HG02981 (cell line): ENCODE measurements around the gene ZC3H6.

Source experiments
- ATAC-seq: cut with Tn5 transposase; IDR thresholded peaks from one replicate; pipeline ENCODE4 v1.9.1; 2021; ENCODE audit warnings: mild to moderate bottlenecking, moderate library complexity; ENCODE audit not compliant: unreplicated experiment

The ZC3H6 gene, protein sequence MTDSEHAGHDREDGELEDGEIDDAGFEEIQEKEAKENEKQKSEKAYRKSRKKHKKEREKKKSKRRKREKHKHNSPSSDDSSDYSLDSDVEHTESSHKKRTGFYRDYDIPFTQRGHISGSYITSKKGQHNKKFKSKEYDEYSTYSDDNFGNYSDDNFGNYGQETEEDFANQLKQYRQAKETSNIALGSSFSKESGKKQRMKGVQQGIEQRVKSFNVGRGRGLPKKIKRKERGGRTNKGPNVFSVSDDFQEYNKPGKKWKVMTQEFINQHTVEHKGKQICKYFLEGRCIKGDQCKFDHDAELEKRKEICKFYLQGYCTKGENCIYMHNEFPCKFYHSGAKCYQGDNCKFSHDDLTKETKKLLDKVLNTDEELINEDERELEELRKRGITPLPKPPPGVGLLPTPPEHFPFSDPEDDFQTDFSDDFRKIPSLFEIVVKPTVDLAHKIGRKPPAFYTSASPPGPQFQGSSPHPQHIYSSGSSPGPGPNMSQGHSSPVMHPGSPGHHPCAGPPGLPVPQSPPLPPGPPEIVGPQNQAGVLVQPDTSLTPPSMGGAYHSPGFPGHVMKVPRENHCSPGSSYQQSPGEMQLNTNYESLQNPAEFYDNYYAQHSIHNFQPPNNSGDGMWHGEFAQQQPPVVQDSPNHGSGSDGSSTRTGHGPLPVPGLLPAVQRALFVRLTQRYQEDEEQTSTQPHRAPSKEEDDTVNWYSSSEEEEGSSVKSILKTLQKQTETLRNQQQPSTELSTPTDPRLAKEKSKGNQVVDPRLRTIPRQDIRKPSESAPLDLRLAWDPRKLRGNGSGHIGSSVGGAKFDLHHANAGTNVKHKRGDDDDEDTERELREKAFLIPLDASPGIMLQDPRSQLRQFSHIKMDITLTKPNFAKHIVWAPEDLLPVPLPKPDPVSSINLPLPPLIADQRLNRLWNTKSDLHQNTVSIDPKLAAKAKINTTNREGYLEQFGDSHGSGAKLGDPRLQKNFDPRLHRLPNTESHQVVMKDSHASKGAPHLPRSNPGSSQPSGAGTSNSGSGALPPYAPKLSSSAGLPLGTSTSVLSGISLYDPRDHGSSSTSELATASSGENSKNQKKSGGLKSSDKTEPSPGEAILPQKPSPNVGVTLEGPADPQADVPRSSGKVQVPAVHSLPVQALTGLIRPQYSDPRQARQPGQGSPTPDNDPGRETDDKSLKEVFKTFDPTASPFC

DNA sequence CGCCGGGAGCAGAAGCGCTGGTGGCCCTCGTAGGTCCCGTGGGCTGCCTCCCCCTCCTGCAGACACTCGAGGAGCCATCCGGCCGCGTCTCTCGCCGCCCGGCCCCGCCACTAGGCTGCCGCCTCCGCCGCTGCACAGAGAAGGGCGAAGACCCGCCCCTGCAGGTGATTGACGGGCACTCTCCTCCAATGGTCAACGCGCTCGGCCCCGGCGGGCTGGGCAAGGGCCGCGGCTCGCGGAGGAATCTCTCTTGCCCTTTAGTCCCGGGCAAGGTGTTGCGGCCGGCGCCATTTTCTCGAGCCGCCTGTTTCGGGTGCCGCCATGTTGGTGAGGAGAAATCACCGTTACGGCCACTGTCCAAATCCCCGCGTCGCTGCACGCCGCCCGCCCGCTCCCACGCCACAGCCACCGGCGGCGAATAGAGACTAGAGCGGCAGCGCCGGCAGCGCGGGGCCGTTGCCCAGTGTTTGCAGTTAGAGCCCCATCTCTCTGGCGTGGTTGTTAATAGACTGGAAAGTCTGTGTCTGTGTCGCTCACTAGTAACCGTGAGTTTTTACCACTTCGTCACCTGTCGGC is at the start of gene ZC3H6:
TSS of gene ZC3H6 (plus strand) at position 287 of the 576 bp plus-strand sequence. CDS start 398 bp downstream, outside the sequence.
- peak; percentile 97 for ATAC-seq

DNA sequence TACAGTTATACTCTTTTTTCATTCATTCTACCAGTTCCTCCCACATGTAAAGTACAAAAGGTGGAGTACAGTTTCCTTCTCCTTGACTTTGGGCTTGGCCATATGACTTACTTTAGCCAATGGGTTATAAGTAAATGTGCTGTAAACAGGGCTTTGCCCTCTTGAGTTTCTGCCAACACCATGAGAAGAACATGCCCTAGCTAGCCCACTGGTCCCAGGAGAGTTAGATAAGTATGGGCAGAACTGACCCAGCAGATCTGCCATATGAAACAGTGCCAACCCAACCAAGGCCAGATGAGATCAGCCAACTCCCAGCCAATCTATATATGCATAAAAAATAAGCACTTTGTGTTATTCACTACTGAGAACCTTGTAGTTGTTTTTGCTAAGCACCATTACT is 46.0 kb upstream of the ZC3H6 start:
- ATAC-seq, result no peak

DNA sequence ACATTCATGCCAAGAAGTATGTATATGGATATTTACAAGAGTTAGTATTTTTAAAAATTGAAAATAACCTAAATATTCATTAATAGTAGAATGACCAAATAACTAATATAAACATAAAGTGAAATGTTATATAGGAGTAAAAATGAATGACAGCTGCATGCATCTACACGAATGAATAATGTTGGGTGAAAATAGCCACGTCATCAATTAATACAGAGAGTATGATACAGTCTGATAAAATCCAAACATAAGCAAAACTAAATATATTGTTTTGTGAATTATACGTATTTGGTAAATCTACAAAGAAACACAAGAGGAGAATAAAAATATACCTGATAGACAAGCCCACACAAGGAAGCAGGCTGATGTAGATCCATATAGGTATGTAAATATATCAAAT is 45.0 kb upstream of the ZC3H6 start:
- no peak for ATAC-seq

DNA sequence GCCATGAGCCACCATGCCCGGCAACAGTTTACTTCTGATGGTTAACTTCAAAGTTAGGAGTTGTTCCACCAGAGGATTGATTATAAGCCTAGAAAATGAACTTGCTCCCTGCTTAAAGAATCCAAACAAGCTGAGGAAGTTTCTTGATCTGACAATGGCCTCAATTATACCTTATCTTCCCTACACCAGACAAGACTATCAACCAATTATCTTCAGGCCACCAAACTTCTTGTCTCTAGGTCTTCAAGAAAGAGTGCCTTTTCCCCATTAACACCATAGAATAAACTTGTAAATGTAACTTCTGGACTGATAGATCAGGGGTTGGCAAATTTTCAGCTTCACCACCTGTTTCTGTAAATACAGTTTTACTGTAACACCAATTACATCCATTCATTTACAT is 35.5 kb upstream of the ZC3H6 start:
- ATAC-seq, result no peak

DNA sequence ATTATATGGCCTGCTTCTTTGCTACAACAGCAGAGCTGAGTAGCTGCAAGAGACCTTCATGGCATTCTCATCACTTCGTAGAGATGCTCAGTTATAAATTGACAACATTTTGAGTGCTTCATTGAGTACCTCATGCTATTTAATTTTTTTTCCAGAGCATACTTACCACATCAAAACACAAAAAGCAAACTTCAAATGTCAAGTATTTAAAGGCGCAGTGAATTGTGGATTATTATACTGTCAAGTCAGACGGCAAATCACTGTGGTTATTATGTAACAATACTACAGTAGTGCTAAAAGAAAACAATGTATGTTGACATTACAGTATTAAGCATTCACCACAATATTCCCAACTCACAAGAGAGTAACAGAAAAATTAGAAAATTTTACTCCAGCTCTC is 33.0 kb upstream of the ZC3H6 start:
- no peak for ATAC-seq

DNA sequence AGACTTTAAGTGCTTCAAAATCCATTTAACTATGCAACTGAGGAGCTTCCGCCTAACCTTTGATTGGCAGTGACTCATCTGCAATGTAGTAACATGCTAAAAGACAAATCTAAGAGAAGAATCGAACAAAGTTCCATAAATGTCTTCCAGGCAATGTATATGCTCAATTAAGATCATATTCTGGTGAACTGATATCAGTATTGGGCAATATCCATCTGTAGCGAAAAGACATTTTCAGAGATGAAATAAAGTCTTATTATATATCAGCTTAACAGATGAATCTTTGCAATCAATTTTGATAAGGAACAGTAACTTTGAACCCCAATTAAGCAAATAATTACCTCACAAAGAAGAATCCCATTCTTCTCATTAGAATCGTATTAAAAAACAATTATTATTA is 32.2 kb upstream of the ZC3H6 start:
- no peak for ATAC-seq

DNA sequence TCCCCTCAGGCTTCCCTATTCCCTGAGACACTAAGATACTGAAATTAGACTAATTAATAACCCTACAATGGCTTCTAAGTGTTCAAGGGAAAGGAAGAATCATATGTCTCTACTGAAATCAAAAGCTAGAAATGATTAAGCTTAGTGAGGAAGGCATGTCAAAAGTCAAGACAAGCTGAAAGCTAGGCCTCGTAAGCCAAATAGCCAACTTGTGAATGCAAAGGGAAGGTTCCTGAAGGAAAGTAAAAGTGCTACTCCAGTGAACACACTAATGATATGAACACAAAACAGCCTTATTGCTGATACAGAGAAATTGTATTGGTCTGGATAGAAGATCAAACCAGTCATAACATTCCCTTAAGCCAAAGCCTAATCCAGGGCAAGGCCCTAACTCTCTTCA is 30.5 kb upstream of the ZC3H6 start:
- ATAC-seq, result no peak

DNA sequence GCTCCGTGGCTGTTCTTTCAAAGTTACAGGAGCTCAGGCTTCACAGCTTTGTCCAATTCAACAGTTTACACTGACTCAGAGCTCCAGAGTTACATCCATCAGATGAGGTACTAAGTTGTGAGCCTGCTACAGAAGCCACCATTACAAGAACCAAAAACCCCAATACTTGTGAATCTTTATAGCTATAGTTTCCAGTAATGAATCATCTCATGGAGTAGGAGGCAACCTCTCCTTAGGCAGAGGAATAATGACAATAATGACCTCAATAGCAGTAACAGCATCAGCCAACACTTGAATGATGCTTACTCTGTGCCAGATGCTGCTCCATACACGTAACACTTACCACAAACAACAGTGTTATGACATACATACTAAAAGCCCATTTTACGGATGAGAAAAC is 24.1 kb upstream of the ZC3H6 start:
- ATAC-seq, result no peak

DNA sequence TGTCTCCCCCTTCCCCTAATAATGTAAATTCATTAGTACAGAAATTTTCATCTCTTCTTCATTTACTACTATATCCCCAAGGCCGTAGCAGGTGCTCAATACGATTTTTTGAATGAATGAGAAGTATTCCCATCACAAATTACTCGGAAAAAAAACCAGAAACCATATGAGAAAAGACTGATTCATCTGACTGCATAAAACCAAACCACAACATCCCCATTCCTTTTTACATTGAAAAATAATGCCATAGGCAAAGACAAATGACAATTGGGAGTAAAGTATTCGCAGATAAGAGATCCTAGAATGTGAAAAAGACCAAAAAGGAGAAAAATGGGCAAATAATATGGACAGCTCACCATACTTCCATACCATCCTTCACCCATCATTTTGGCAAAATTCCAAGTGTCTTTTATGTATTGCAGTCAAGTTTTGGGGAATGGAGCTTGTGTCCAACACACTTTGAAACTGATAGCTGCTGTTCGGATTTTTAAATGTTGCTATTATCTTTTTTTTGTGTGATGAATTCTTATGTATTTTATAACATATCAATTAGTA is 22.1 kb upstream of the ZC3H6 start:
- ATAC-seq, result no peak

DNA sequence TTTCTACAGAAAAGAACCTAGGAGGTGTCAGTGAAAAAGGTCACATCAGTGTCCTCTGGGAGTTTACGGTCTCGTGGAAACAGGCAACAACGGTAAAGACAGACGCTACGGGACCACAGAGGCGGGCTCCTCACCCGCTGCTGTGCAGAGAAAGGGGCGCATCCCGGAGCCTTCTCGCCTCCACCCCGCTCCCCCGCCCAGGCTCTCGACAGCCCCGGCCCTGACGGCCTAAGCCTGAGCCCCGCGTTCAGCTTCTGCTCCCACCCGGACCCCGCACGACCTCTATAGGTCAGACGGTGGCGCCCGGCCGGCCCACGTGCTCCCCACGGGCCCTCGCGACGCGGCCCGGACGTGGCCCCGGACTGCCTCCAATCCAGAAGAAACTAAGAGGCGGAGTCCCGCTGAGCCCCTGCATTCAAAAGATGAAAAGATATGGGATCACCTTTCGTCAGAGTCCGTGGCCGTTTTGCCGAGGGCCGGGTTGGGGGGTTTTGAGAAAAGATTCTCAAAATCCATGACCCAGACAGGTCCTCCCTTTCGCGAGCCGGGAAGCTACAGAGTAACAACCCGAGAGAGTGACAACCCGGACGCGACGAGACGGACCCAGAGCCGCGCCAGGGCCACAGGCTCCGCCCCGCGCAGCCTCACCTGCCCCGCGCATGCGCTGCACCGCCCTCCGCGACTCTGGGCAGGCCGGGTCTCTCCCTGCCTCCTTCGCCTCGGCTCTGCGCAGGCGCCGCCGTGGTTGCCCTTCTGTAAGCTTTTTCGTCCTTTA is 20.7 kb upstream of the ZC3H6 start, which contains the start of gene ZC3H8:
TSS of gene ZC3H8 (minus strand) at position 577 of the 775 bp plus-strand sequence. CDS start at position 516, 61 bp downstream.
- ATAC-seq, result peak; percentile 88

DNA sequence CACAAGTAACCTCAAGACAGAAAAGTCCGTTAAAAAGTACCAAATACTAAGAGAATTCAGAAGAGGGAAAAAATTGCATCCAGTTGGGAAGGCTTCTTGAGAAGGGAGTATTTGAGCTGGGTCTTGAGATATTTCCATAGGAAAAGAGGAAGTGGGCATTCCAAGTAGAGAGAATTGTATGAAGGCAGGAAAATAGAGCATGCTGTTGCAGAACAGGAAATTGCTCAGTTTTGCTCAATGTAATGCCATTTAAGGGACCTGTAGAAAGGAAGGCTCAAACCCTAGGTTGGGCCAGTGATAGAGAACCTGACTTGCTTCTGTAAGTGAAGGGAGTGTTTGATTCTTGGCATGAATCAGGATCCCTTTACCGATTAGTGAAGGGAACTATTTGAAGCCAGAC is 19.5 kb upstream of the ZC3H6 start:
- ATAC-seq, result no peak

DNA sequence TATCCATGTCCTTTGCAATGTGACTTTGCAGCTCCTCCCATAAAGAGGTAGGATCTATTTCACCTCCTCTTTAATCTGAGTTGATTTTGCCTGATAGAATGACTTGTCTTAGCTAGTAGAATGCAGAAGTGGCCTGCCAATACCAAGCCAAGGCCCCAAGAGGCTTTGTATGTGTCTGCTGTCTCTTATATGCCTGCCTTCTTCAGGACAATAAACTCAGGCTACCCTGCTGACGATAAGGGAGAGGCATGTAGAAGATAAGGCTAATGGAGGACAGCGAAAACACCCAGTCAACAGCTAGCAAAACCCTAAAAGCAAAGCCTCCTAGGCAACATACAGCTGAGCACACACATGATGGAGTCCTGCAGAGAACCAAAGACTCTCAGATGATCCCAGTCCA is 18.7 kb upstream of the ZC3H6 start:
- ATAC-seq, result no peak

DNA sequence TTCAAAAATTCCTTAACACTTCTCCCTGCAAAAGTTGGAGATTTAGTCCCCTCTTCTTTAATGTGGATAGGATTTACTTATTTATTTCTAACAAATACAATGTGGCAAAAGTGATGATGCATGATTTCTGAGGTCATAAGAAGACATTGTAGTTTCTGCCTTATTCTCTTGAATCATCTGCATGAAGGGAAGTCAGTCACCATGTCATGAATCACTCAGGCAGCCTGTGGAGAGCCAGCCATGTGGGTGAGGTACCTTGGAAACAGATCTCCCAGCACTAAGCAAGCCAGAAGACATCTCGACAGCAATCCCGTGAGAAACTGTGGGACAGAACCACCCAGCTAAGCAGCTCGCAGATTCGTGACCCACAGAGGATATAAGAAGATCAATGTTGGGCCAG is 17.8 kb upstream of the ZC3H6 start:
- no peak for ATAC-seq

DNA sequence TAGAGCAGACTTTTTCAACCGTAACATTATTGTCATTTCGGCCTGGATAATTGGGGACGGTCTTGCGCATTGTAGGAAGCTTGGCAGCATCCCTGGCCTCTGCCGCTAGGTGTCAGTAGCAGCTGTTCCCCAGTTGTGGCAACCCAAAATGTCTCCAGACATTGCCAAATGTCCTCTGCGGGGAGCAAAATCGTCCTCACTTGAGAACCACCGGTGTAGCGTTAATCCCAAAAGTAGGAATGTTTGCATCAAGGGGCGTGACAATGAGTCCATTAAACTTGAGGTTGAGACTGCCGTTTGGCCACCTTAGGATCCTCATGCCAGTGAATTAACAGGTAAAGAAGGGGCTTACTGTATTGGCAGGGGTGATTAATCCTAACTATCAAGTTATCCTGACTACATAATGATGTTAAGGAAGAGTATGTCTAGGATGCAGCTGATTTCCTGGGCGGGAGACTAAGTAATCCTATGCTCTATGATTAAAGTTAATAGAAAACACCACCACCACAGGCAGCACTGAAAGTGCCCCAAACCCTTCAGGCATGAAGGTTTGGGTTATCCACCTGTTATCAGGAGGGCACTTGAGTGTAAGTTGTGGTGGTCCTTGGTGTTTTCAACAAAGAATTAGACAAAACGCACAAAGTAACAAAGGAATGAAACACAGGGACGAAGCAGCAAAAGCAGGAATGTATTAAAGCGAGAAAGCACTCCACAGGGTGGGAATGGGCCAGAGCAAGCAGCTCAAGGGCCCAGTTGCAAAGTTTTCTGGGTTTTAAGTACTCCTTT is 15.7 kb upstream of the ZC3H6 start:
- ATAC-seq, result peak; percentile 43

DNA sequence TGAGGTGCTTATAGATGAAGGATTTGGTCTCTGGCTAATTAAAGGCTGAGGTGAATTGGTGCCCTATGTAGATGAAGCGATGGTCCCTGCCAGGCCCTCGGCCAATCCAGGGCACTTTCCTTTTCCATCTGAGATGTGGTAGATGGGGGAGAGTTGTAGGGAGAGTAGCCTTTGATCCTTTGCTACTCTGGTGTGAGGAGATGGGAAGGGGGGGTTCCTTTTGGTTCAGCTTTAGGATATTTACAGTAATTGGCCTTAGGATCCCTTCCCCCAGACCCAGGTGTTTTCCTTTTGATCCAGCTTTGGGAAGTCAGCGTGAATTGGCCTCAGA is 15.1 kb upstream of the ZC3H6 start:
- no peak for ATAC-seq

DNA sequence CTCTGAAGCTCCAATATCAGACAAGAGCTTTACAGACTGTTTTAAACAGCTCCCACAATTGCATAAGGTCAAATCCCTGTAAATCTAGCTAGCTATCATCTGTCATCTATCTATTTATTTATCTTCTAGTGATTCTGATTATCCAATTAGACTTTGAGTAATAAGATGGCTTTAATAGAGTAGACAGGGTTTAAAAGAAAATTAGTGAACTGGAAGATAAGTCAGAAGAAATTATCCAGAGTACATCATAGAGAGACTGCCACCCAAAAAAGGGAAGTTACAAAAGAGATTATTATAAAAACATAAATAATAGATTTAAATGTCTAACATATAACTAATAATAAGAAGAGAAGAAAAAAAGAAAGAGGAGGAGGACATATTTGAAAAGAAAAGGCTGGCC is 12.5 kb upstream of the ZC3H6 start:
- no peak for ATAC-seq

DNA sequence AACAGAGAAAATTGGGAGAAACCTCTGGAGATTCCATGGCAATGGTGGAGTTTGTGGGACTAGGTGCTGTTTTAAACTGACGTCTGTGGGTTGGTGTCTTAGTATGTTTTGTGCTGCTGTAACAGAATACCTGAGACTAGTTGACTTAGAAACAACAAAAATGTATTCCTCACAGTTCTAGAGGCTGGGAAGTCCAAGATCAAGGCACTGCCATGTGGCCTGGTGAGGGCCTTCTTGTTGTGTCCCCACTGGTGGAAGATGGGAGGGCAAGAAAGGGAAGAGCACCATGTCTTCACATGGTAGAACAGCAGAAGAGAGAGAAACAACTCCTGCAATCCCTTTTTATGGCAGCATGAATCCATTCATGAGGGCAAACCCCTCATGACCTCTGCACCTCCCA is 6.8 kb upstream of the ZC3H6 start:
- no peak for ATAC-seq

DNA sequence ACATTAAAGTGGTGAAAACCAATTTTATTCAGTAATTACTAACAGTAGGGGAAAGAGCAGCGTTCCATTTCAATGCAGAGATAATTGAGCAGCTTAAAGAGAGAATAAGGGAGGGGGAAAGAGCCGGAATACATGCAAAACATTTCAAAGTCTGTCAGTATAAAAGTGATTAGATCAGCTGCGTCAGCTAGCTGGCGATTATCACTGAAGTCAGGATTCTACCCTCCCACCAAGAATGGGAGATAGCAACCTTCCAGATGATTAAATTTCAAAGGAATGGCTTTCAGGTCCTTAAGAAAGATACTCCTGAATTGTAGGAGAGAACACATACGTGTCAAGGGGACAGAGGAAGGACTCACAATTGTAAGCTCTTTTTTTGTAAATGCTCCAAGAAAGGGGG is 2.7 kb upstream of the ZC3H6 start:
- ATAC-seq, result no peak

DNA sequence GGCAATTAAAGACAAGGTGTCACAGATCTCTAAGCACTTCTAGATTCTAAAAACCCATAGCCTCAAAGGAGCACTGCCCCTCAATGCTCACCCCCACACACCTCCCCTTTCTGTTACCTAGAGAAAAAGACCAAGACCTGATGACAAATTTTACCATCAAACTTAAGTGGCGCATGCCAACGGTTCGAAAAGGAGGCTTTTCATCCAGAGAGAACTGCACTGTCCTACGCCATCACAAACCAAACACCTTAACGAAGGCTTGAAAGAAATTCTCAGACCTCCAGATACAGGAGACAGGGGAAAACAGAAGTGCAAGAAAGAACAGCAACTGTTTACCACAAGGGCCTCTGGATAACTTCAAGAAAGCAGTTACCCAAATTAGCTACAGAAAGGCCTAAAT is 2.0 kb upstream of the ZC3H6 start:
- ATAC-seq, result no peak
